Spleen (tissue), 11 donors: ENCODE results near the gene OPRL1. TPM values are rescaled to one million over a fixed set of nuclear protein-coding genes. Genes with fewer than 3 reads are reported as not detected.

Experiments
- DNase-seq: peaks from one replicate; pipeline ENCODE4 v3.0.0-alpha.2; 2020
- H3K27ac ChIP-seq, 8 donors: fragments of 200-600 bp; sonication (generic) in 7 of 8; 1 replicate in 4 of 8; 2 replicates in 4 of 8; pipeline versions ENCODE4 v1.5.0 to v1.8.0; 2016 to 2021; ENCODE audit warnings: inconsistent platforms in 4 of 8, mild to moderate bottlenecking in 4 of 8, moderate library complexity in 1 of 8
- H3K27me3 ChIP-seq, 7 donors: fragments of 200-600 bp; sonication (generic) in 6 of 7; replicated peaks in 1 of 7; 1 replicate in 4 of 7; 2 replicates in 3 of 7; pipeline versions ENCODE4 v1.5.0 to v1.8.0; 2016 to 2021; ENCODE audit warnings: inconsistent platforms in 3 of 7, mild to moderate bottlenecking in 1 of 7
- H3K36me3 ChIP-seq, 6 donors: fragments of 200-600 bp; sonication (generic) in 5 of 6; 1 replicate in 4 of 6; 2 replicates in 2 of 6; pipeline versions ENCODE4 v1.5.0 to v1.8.0; 2016 to 2021; ENCODE audit warnings: inconsistent platforms in 2 of 6
- H3K4me1 ChIP-seq, 6 donors: fragments of 200-600 bp; sonication (generic) in 5 of 6; 1 replicate in 3 of 6; 2 replicates in 3 of 6; pipeline versions ENCODE4 v1.5.0 to v1.8.0; 2016 to 2021; ENCODE audit warnings: inconsistent platforms in 3 of 6
- H3K4me3 ChIP-seq, 8 donors: fragments of 200-600 bp; sonication (generic) in 7 of 8; 1 replicate in 4 of 8; 2 replicates in 4 of 8; pipeline versions ENCODE4 v1.5.0 to v1.8.0; 2016 to 2021; ENCODE audit warnings: inconsistent platforms in 4 of 8, mild to moderate bottlenecking in 4 of 8, moderate library complexity in 2 of 8
- H3K9me3 ChIP-seq, 8 donors: fragments of 200-600 bp; sonication (generic) in 7 of 8; 1 replicate in 4 of 8; 2 replicates in 4 of 8; pipeline versions ENCODE4 v1.5.0 to v1.8.0; 2016 to 2021; ENCODE audit warnings: inconsistent platforms in 4 of 8
- POLR2A ChIP-seq, 3 donors: fragments of 450-650 bp; IDR thresholded peaks; one replicate each; pipeline ENCODE4 v1.5.1; 2017; ENCODE audit warnings: antibody characterized with exemption in 3 of 3, mild to moderate bottlenecking in 1 of 3
- POLR2AphosphoS5 ChIP-seq, 3 donors: sonication (generic); formaldehyde crosslinking; IDR thresholded peaks; one replicate each; pipeline ENCODE4 v1.5.1; 2017; ENCODE audit warnings: antibody characterized with exemption in 3 of 3
- WGBS, 5 donors: extraction: QIAGEN DNeasy Blood & Tissue Kit in 3 of 5; methylation state at CpG; one replicate each; pipeline versions ENCODE4 v1.1.5 to v1.1.7; 2013 to 2018; 5-methylcytosine and 5-hydroxymethylcytosine counted together
- intact Hi-C: fragments of 100-400 bp; cut with DNase I; formaldehyde crosslinking; loops from one replicate; pipeline ENCODE4 v1.15.0; 2023; ENCODE audit warnings: low total_unique reads
- polyA plus RNA-seq, 3 donors: library from polyadenylated mRNA; stranded (reverse); fragments of 200-250 nt; gene quantifications; one replicate each; pipeline ENCODE4 v1.2.1, GENCODE V29; 2013
- total RNA-seq, 7 donors: library from RNA; depleted of rRNA in 3 of 7; stranded (reverse); fragments of >200 nt in 3 of 7; fragmentation: NEBNext Ultra II Directional in 4 of 7; extraction: Animal tissue kit (Norgen Biotek cat#: 25700) in 4 of 7; gene quantifications; one replicate each; pipeline versions ENCODE4 v1.1.0 to v1.2.1, GENCODE V29; 2016 to 2021
- TF ChIP-seq, protein P1 (sequence below), 11 experiments: fragments of 200-600 bp in 7 of 11; fragments of 450-650 bp in 4 of 11; sonication (generic) in 4 of 11; IDR thresholded peaks in 8 of 11; conservative IDR thresholded peaks in 3 of 11; 1 replicate in 7 of 11; 2 replicates in 4 of 11; pipeline versions ENCODE4 v1.4.0 to v1.8.0; 2016 to 2021; ENCODE audit warnings: antibody characterized with exemption in 11 of 11, inconsistent platforms in 4 of 11, mild to moderate bottlenecking in 1 of 11
- donor health status: healthy with polysubstance abuse.
- donor health status: DM: no; HTN: no; CAD: no; lungs with moderate emphysema.
- donor health status: DM: no; HTN: no; CAD: no.
- donor health status: Bipolar disorder and iron deficiency.
- donor health status: healthy.
- donor health status: DM: no; HTN: no; CAD: no.
- donor health status: DM: yes; HTN: yes; CAD: no.

OPRL1 gene
- total and polyA plus RNA-seq, 10 donors = 1.9 to 7.9 (median 5.0) TPM

DNA sequence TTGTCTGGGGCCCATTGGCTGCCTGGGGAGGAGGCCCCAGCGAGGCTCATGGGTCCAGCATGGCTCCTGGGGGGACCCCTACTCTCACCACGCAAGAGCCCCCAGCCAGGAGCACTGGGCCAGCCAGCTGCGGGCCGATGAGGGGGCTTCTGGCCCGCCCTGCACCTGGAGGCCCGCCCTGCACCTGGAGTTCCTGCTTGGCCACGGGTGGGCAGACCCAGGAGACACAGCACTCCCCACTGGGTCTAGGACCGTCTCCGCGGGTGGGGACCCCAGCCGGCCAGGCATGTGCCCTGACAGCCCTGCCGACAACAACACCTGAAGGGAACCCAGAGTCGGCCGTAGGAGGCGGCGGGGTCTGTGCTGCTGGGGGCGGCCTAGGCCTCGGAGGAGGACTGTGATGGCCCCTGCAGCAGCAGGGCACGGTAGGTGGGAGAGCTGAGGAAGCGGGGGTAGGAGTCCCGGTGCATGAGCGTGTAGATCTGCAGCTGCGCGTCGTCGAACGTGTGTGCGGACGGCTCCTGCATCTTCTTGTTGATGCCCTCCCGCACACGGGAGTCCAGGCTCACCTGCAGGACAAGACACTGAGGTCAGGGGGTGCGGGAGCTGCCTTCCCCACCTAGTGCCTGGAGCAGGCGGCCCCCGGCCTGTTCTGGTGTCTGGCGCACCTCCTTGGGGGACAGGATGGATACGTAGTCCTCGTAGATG, 6.3 kb upstream of the OPRL1 start:
- Histone ChIP-seq H3K27me3 (no peaks in the 10 kb centered on the region), H3K36me3 (peaks cover 0 to 68% (median 48%) of the 10 kb centered on the region in 6 donors), H3K4me1 (peaks cover 21 to 100% (median 77%) of the 10 kb centered on the region in 6 donors), H3K9me3 (no peaks in the 10 kb centered on the region), H3K4me3 (no peak overlapping the region), H3K27ac (peak overlapping the region in 3 of 8 donors; percentile 54 to 65 (median 58))
- WGBS, 5 donors = 89 to 94% (median 91%) methylated on average over 25 to 37 of the region's 37 CpGs
- intact Hi-C loops = no loop called here
- TF ChIP-seq POLR2AphosphoS5 (IDR thresholded peaks at IDR 0.05) (peak; percentile 32 to 67 (median 49)), POLR2A (IDR thresholded peaks at IDR 0.05) (no peak)
- TF ChIP-seq, protein P1, sequence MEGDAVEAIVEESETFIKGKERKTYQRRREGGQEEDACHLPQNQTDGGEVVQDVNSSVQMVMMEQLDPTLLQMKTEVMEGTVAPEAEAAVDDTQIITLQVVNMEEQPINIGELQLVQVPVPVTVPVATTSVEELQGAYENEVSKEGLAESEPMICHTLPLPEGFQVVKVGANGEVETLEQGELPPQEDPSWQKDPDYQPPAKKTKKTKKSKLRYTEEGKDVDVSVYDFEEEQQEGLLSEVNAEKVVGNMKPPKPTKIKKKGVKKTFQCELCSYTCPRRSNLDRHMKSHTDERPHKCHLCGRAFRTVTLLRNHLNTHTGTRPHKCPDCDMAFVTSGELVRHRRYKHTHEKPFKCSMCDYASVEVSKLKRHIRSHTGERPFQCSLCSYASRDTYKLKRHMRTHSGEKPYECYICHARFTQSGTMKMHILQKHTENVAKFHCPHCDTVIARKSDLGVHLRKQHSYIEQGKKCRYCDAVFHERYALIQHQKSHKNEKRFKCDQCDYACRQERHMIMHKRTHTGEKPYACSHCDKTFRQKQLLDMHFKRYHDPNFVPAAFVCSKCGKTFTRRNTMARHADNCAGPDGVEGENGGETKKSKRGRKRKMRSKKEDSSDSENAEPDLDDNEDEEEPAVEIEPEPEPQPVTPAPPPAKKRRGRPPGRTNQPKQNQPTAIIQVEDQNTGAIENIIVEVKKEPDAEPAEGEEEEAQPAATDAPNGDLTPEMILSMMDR (IDR thresholded peaks at IDR 0.05 in 8 of 11, conservative IDR thresholded peaks at IDR 0.05 in 3 of 11) = no peak
- no peak for DNase-seq

DNA sequence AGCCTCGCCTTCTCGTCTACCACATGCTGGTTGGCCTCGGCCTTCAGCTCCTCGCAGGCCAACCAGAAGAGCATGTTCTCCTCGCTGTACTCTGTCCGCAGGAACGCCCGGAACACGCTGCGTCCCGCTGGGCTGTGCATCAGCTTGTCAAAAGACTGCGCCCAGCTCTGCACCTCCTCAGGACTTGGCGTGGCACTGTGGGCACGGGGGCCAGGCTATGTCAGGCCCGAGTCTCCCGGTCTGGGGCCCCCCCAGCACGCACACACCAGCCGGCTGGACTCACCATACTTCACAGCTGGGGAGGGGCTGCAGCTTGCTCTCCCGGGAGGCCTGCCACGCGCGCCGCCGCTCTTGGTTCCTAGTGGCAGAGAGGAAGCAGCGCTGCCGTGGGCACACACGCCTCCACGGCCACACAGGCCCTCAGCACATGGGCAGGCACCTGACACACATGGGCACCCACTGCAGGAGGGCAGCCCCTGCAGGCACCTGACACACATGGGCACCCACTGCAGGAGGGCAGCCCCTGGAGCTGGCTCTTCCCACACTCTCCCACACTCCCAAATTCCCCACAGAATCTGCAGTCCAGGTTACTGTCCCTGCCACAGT, 5.6 kb upstream of the OPRL1 start:
- intact Hi-C loops = no loop called here
- DNase-seq = no peak
- peaks cover 18 to 100% (median 77%) of the 10 kb centered on the region in 6 donors for H3K4me1 ChIP-seq
- H3K36me3 ChIP-seq = peaks cover 0 to 68% (median 48%) of the 10 kb centered on the region in 6 donors
- 77 to 87% (median 85%) methylated on average over 19 to 28 of the region's 28 CpGs for WGBS, 5 donors
- H3K27ac ChIP-seq = peak overlapping the region in 4 of 8 donors; percentile 10 to 93 (median 42)
- H3K27me3 ChIP-seq = no peaks in the 10 kb centered on the region
- H3K9me3 ChIP-seq = no peaks in the 10 kb centered on the region
- H3K4me3 ChIP-seq = no peak overlapping the region
- TF ChIP-seq, protein P1 (IDR thresholded peaks at IDR 0.05 in 8 of 11, conservative IDR thresholded peaks at IDR 0.05 in 3 of 11) = no peak
- TF ChIP-seq POLR2AphosphoS5 (IDR thresholded peaks at IDR 0.05) = peak in 2 of 3 donors; percentile 43 to 74

DNA sequence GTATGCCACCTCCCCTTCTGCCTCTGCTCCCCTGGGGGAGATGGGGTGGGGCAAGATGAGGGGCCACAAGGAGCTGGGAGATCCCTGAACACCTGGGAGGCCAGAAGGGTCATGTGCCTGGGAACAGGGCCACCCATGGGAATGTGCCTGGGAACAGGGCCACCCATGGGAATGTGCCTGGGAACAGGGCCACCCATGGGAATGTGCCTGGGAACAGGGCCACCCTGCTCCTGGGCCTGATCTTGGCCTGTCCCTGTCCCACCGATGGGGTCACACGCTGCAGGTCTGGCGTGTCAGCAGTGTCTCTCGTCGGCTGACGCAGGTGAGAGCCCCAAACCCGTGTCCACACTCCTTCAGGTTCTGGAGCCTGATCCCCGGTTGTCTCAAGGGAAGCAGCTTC, 4.9 kb upstream of the OPRL1 start:
- Histone ChIP-seq H3K4me1 (peaks cover 18 to 94% (median 70%) of the 10 kb centered on the region in 6 donors), H3K9me3 (no peaks in the 10 kb centered on the region), H3K4me3 (no peak overlapping the region), H3K27me3 (no peaks in the 10 kb centered on the region), H3K36me3 (peaks cover 0 to 68% (median 48%) of the 10 kb centered on the region in 6 donors), H3K27ac (peak overlapping the region in 3 of 8 donors; percentile 65 to 95 (median 93))
- WGBS, 5 donors = 87 to 92% (median 92%) methylated on average over 8 of the region's 8 CpGs; no CpG with 5 or more reads in 1 of the 5 donors
- intact Hi-C loops = no loop called here
- no peak for DNase-seq
- TF ChIP-seq POLR2AphosphoS5 (IDR thresholded peaks at IDR 0.05) = peak in 2 of 3 donors; percentile 6 to 10
- TF ChIP-seq POLR2A (IDR thresholded peaks at IDR 0.05) = no peak
- TF ChIP-seq, protein P1 (IDR thresholded peaks at IDR 0.05 in 8 of 11, conservative IDR thresholded peaks at IDR 0.05 in 3 of 11) = no peak

DNA sequence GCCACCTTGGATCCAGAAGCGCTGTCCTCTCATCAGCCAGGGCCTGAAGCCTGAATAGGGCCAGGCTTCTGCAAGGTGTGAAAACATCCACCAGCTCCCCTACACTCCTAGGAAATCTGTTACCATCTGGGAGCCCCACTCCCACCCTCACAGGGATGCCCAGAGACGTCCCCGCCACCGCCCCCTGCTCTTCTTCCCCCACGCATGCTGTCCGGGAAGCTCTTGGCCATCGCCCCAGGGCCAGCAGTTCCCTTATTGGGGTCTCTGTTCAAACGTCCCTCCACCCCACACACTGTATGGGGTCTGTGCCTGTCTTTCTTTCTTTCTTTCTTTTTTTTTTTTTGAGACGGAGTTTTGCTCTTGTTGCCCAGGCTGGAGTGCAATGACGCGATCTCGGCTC, 4.3 kb upstream of the OPRL1 start:
- Histone ChIP-seq H3K36me3 (peaks cover 0 to 64% (median 48%) of the 10 kb centered on the region in 6 donors), H3K4me3 (no peak overlapping the region), H3K27me3 (no peaks in the 10 kb centered on the region), H3K4me1 (peaks cover 18 to 94% (median 69%) of the 10 kb centered on the region in 6 donors), H3K9me3 (no peaks in the 10 kb centered on the region), H3K27ac (peak overlapping the region in 3 of 8 donors; percentile 65 to 95 (median 93))
- intact Hi-C loops = no loop called here
- no peak for TF ChIP-seq POLR2AphosphoS5 (IDR thresholded peaks at IDR 0.05)
- TF ChIP-seq, protein P1 (IDR thresholded peaks at IDR 0.05 in 8 of 11, conservative IDR thresholded peaks at IDR 0.05 in 3 of 11) = no peak
- no peak for TF ChIP-seq POLR2A (IDR thresholded peaks at IDR 0.05)
- no peak for DNase-seq
- 84 to 91% (median 90%) methylated on average over 12 of the region's 12 CpGs for WGBS, 5 donors
